ENCODE measurements around the gene PEX16. TPM values are rescaled to one million over a fixed set of nuclear protein-coding genes. Genes with fewer than 3 reads are reported as not detected.

Gene PEX16
- total RNA-seq, 2 experiments from 2014 or later = 41.0 to 43.9 TPM

GRCh38 chr11:45860764-45861510 lies 56.7 kb downstream of the PEX16 start:
- TF ChIP-seq CTCF (conservative IDR thresholded peaks at IDR 0.05; ENCODE audit: low read length) (no peak), EZH2phosphoT487 (IDR thresholded peaks at IDR 0.05; ENCODE audit: borderline replicate concordance, low read depth, low read length) (no peak)
- no TSS peak for BruUV-seq (replicated peaks)
- intact Hi-C loops (cut with micrococcal nuclease; ENCODE audit: unreplicated experiment) = no loop called here
- CTCF ChIA-PET (ENCODE audit: unreplicated experiment) = no interaction called here
- POLR2A ChIA-PET = interaction anchor here (0.7 to 2.5 kb wide), 4 partner anchors 10 to 72 kb away, joined by 3 to 13 read pairs (median 4); partner anchors contain the start of gene CRY2
- DNase-seq (ENCODE audit: low spot score) = no peak
- Histone ChIP-seq H3K27ac (ENCODE audit: low read depth, low read length, poor library complexity, severe bottlenecking) (no peak overlapping the region), H3K9me3 (ENCODE audit: low read length) (no peaks in the 10 kb centered on the region), H2AFZ (ENCODE audit: low read length) (no peak overlapping the region), H3K4me2 (ENCODE audit: low read length) (no peak overlapping the region), H4K20me1 (ENCODE audit: insufficient read depth, low read length) (no peaks in the 10 kb centered on the region), H3K4me1 (ENCODE audit: insufficient read depth, low read length, poor library complexity, severe bottlenecking) (no peaks in the 10 kb centered on the region), H3K4me3 (ENCODE audit: low read depth, low read length, poor library complexity, severe bottlenecking) (no peak overlapping the region), H3K9me2 (ENCODE audit: insufficient read depth, low read length) (no peaks in the 10 kb centered on the region), H3K36me3 (ENCODE audit: insufficient read depth, low read length) (peaks cover 74% of the 10 kb centered on the region), H3K79me2 (ENCODE audit: insufficient read depth, low read depth, low read length) (no peaks in the 10 kb centered on the region)

GRCh38 chr11:45860348-45860747 lies 57.3 kb downstream of the PEX16 start:
- no peaks in the 10 kb centered on the region for H3K4me1 ChIP-seq (ENCODE audit: insufficient read depth, low read length, poor library complexity, severe bottlenecking)
- TF ChIP-seq CTCF (conservative IDR thresholded peaks at IDR 0.05; ENCODE audit: low read length) (no peak), EZH2phosphoT487 (IDR thresholded peaks at IDR 0.05; ENCODE audit: borderline replicate concordance, low read depth, low read length) (no peak)
- H3K27ac ChIP-seq (ENCODE audit: low read depth, low read length, poor library complexity, severe bottlenecking) = no peak overlapping the region
- no peak overlapping the region for H2AFZ ChIP-seq (ENCODE audit: low read length)
- intact Hi-C loops (cut with micrococcal nuclease; ENCODE audit: unreplicated experiment) = no loop called here
- no peaks in the 10 kb centered on the region for H3K79me2 ChIP-seq (ENCODE audit: insufficient read depth, low read depth, low read length)
- H3K4me2 ChIP-seq (ENCODE audit: low read length) = no peak overlapping the region
- H3K9me3 ChIP-seq (ENCODE audit: low read length) = no peaks in the 10 kb centered on the region
- no peaks in the 10 kb centered on the region for H4K20me1 ChIP-seq (ENCODE audit: insufficient read depth, low read length)
- no peaks in the 10 kb centered on the region for H3K9me2 ChIP-seq (ENCODE audit: insufficient read depth, low read length)
- DNase-seq (ENCODE audit: low spot score) = no peak
- peaks cover 78% of the 10 kb centered on the region for H3K36me3 ChIP-seq (ENCODE audit: insufficient read depth, low read length)
- ChIA-PET CTCF (ENCODE audit: unreplicated experiment) (no interaction called here), POLR2A (interaction anchor here (0.7 to 2.5 kb wide), 5 partner anchors 10 to 146 kb away, joined by 3 to 13 read pairs (median 4); partner anchors contain the start of gene CRY2)
- H3K4me3 ChIP-seq (ENCODE audit: low read depth, low read length, poor library complexity, severe bottlenecking) = no peak overlapping the region
- BruUV-seq (replicated peaks) = no TSS peak

Other genes with a start within 250 kb of the PEX16 start
- 2.1 and 3.3 TPM in 2 replicates for gene SLC35C1, start 112.7 kb downstream of the PEX16 start, total RNA-seq (2014; rRNA removed; shearing (Covaris generic))
- 7.9 and 9.2 TPM in 2 replicates for gene SLC35C1, start 112.7 kb downstream of the PEX16 start, total RNA-seq (2022)
- 19.2 and 24.5 TPM in 2 replicates for gene CRY2, start 70.4 kb downstream of the PEX16 start, total RNA-seq (2014; rRNA removed; shearing (Covaris generic))
- gene CRY2, start 70.4 kb downstream of the PEX16 start, total RNA-seq (2022) = 24.6 and 27.2 TPM in 2 replicates
- gene MAPK8IP1, start 32.2 kb downstream of the PEX16 start, total RNA-seq (2014; rRNA removed; shearing (Covaris generic)) = 2.2 and 2.9 TPM in 2 replicates
- gene MAPK8IP1, start 32.2 kb downstream of the PEX16 start, total RNA-seq (2022) = 1.5 and 2.2 TPM in 2 replicates
- 2.4 and 3.3 TPM in 2 replicates for gene FREY1, start 10.6 kb downstream of the PEX16 start, total RNA-seq (2014; rRNA removed; shearing (Covaris generic))
- gene FREY1, start 10.6 kb downstream of the PEX16 start, total RNA-seq (2022) = 3.7 and 4.3 TPM in 2 replicates
- 0.08 and 0.60 TPM in 2 replicates for gene LARGE2, start 4.8 kb upstream of the PEX16 start, total RNA-seq (2014; rRNA removed; shearing (Covaris generic))
- 1.00 and 1.3 TPM in 2 replicates for gene LARGE2, start 4.8 kb upstream of the PEX16 start, total RNA-seq (2022)
- 22.3 and 23.1 TPM in 2 replicates for gene PHF21A, start 203.6 kb upstream of the PEX16 start, total RNA-seq (2014; rRNA removed; shearing (Covaris generic))
- 56.1 and 61.3 TPM in 2 replicates for gene PHF21A, start 203.6 kb upstream of the PEX16 start, total RNA-seq (2022)

Data from OCI-LY7 (cell line).